Right cardiac atrium (tissue), 5 donors: Measurements from ENCODE around the gene MINDY4. TPM values are rescaled to one million over a fixed set of nuclear protein-coding genes. Genes with fewer than 3 reads are reported as not detected.

ENCODE experiments used
- ATAC-seq, 2 donors: fragments of 200-7000 bp; cut with Tn5 transposase; one replicate each; pipeline versions ENCODE4 v1.8.0 to v1.9.1; 2020; ENCODE audit warnings: moderate library complexity in 2 of 2, mild to moderate bottlenecking in 1 of 2
- DNase-seq, 3 donors: peaks; one replicate each; pipeline ENCODE4 v3.0.0-alpha.2; 2020
- H3K27ac ChIP-seq: one replicate; pipeline ENCODE4 v1.5.1; 2013; ENCODE audit warnings: mild to moderate bottlenecking, low read length, control low read depth, moderate library complexity
- H3K27me3 ChIP-seq: one replicate; pipeline ENCODE4 v1.6.1; 2013; ENCODE audit not compliant: control insufficient read depth, insufficient read depth
- H3K4me1 ChIP-seq: one replicate; pipeline ENCODE4 v1.6.1; 2013; ENCODE audit warnings: low read length; ENCODE audit not compliant: control insufficient read depth, insufficient read depth
- H3K4me3 ChIP-seq: one replicate; pipeline ENCODE4 v1.5.1; 2013; ENCODE audit warnings: low read length, control low read depth
- H3K9me3 ChIP-seq: one replicate; pipeline ENCODE4 v1.6.1; 2013; ENCODE audit warnings: low read length; ENCODE audit not compliant: control insufficient read depth
- WGBS: extraction: QIAGEN DNeasy Blood & Tissue Kit; methylation state at CpG from one replicate; pipeline ENCODE4 v1.1.7; 2013; 5-methylcytosine and 5-hydroxymethylcytosine counted together
- intact Hi-C, 4 donors: fragments of 100-400 bp; cut with DNase I; formaldehyde crosslinking; loops; one replicate each; pipeline versions ENCODE4 v1.11.0 to v1.14.0; 2022 to 2023
- long read RNA-seq, 4 donors: library from polyadenylated mRNA; unstranded; transcript quantifications; one replicate each; pipeline ENCODE4 v2.0.0, GENCODE V29; 2020 to 2021
- polyA plus RNA-seq: library from polyadenylated mRNA; stranded (reverse); fragments of 200-250 nt; gene quantifications from one replicate; pipeline ENCODE4 v1.2.3, GENCODE V29; 2013
- total RNA-seq, 4 donors: library from RNA; stranded (reverse); fragmentation: NEBNext Ultra II Directional; extraction: Animal tissue kit (Norgen Biotek cat#: 25700); gene quantifications; one replicate each; pipeline ENCODE4 v1.2.1, GENCODE V29; 2021
- donor health status: healthy with polysubstance abuse.
- donor health status: DM: no; HTN: yes; CAD: no.
- donor health status: DM: no; HTN: no; CAD: no.
- donor health status: DM: no; HTN: yes; CAD: no; lungs with severe emphysema.
- donor health status: DM: yes; HTN: yes; CAD: no.

MINDY4 gene
- total RNA-seq (1 to 10 TPM; 4.0 to 6.0 (median 5.6) TPM), polyA plus RNA-seq (2.3 TPM)
- long read RNA-seq, donor 1, partial matches to known transcripts, result 0 of 2 reads
- long read RNA-seq, donor 1, other reads (novel, unspliced or antisense), result 0 of 2 reads
- long read RNA-seq, donor 2, result 0 reads
- long read RNA-seq, donor 3, partial matches to known transcripts, result 4 of 6 reads
- long read RNA-seq, donor 3, other reads (novel, unspliced or antisense), result 2 of 6 reads
- long read RNA-seq, donor 4, partial matches to known transcripts, result 6 of 10 reads
- long read RNA-seq, donor 4, other reads (novel, unspliced or antisense), result 4 of 10 reads

DNA sequence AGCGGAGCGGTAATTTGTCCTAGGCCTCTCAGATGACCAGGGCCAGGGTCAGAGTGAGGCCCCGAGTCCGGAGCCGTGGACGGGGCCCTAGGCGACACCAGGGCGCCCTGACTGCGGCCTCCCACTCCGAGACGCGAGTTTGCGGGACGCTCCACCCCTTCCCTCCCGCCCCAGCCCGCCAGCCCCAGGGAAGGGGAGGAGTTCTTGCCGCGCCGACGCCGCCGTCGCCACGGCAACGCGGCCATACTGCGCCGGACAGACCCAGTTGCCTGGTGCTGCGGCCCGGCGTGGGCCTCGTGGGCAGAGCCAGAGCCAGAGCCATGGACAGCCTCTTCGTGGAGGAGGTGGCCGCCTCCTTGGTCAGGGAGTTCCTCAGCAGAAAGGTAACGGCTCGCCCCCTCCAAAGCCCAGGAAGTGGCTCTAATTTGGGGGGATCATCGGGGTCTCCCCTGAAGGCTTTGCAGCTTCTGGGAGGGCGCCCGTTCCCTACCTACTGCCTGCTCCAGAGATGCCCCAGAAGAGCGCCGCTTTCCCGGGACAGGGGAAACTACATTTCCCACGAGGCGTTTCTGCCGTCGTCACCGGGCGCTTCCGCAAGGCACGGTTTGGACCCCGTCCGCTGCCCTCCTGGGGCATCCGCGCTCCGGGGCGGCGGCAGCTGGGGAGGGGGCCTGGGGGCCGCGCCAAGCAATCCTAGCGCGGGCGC is at the start of gene MINDY4:
TSS of gene MINDY4 (plus strand) at position 244 of the 706 bp plus-strand sequence. CDS start at position 321, 77 bp downstream.
- no peaks in the 10 kb centered on the region for H3K27me3 ChIP-seq
- H3K9me3 ChIP-seq, result no peaks in the 10 kb centered on the region
- 2% methylated on average over 62 of the region's 62 CpGs for WGBS
- H3K4me1 ChIP-seq, result peaks cover 2% of the 10 kb centered on the region
- DNase-seq (peak; percentile 91 to 96 (median 95)), ATAC-seq (peak; percentile 97 to 98)
- peak within 1 kb of the TSS; percentile 85 for H3K4me3 ChIP-seq
- peak within 1 kb of the TSS; percentile 87 for H3K27ac ChIP-seq
- intact Hi-C loops, result no loop called here

DNA sequence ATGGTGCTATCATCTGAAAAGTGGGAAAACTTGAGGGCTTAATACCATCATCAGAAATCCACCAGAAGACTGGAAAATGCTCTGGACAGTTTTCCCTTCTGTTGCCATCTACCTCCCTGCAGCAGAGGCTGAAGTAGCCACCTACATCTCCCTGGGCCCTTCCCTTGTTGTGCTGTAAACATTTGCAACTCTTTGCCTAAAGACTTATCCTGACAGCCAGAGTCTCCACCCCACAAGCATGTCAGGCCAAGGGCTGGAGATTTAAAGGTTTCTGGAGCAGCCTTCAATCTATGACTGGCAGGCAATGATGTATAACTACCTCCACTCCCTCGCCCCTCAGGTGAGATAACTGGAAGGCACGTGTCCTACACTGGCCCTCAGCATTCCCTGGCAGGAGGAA is 49.0 kb upstream of the MINDY4 start:
- DNase-seq (no peak), ATAC-seq (no peak)
- intact Hi-C loops, result no loop called here
- H3K4me1 ChIP-seq, result no peaks in the 10 kb centered on the region
- no peaks in the 10 kb centered on the region for H3K9me3 ChIP-seq
- no peak overlapping the region for H3K27ac ChIP-seq
- H3K27me3 ChIP-seq, result no peaks in the 10 kb centered on the region
- 69% methylated on average over 2 of the region's 2 CpGs for WGBS
- no peak overlapping the region for H3K4me3 ChIP-seq

DNA sequence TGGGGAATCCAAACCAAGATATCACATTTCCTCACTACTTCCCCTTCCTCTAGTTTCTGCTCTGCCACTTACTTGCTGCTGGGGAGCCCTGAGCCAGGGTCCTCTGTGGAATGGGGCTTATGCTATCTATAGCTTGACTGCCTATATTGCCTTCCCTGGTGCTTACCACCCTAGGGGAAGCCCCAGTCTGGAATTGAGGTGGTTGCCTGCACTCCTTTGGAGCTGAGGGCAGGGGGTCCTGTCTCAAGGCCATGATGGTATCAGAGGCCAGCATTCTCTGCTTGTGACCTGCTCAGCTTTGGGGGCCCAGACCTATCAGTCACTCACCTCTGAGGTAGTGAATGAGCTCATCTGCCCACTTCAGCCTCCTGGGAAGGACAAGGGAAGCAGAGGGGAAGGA is 48.5 kb upstream of the MINDY4 start:
- DNase-seq (no peak), ATAC-seq (no peak)

DNA sequence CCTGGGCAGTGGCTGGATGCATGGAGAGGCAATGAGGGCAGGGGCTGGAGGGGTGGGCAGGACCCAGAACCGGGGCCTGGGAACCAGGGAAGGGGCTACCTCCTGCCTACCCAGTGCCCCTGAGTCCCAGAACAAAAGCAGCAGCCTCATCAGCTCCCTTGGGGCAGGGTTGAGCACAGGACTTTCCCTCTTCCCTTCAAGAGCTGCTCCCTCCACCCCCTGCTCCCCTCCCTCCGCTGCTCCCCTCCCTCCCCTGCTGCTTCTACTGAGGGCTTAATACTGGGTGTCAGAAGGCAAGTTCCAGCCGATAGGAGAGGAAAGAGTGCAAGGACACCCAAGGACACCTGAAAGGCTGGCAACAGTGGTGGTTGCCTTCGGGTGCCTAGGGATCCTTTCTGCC is 47.4 kb upstream of the MINDY4 start:
- Histone ChIP-seq H3K4me1 (no peaks in the 10 kb centered on the region), H3K27me3 (no peaks in the 10 kb centered on the region), H3K4me3 (no peak overlapping the region), H3K9me3 (no peaks in the 10 kb centered on the region), H3K27ac (no peak overlapping the region)
- 52% methylated on average over 4 of the region's 4 CpGs for WGBS
- DNase-seq (no peak), ATAC-seq (no peak)
- intact Hi-C loops, result no loop called here

More for the DNA sequence above, 48.5 kb upstream of the MINDY4 start:
- H3K27ac ChIP-seq, result no peak overlapping the region
- H3K27me3 ChIP-seq, result no peaks in the 10 kb centered on the region
- no peaks in the 10 kb centered on the region for H3K4me1 ChIP-seq
- H3K4me3 ChIP-seq, result no peak overlapping the region
- H3K9me3 ChIP-seq, result no peaks in the 10 kb centered on the region
- intact Hi-C loops, result no loop called here

DNA sequence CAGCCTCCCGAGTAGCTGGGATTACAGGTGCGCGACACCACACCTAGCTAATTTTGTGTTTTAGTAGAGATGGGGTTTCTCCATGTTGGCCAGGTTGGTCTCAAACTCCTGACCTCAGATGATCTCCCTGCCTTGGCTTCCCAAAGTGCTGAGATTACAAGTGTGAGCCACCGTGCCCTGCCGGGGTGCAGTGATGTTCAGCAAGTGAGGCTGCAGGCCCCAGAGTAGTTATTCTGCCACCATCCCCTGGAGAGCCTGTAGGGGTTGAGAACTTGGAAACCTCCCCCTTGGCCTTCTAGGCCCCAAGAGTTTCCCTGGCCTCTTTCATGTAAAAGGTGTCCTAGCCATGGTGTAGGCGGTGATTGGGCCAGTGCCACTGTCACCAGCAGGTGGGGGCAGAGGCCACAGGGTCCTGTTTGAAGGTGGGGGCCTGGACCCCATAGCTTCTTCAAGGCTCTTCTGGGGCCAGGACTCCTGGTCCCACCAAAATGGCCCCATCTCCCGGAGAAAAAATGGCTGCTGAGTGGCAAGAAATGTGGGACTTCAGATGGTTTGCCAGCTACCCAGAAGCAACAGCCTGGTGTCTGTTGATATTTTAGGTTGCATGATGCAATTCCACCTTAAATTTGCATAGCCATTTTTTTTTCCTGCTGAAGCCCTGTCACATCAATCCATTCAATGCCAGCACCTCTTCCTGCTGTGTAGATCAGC is 44.8 kb upstream of the MINDY4 start:
- no peaks in the 10 kb centered on the region for H3K27me3 ChIP-seq
- no peaks in the 10 kb centered on the region for H3K4me1 ChIP-seq
- ATAC-seq (no peak), DNase-seq (no peak)
- no peak overlapping the region for H3K4me3 ChIP-seq
- no peaks in the 10 kb centered on the region for H3K9me3 ChIP-seq
- H3K27ac ChIP-seq, result no peak overlapping the region
- intact Hi-C loops, result no loop called here
- WGBS, result 94% methylated on average over 7 of the region's 7 CpGs

DNA sequence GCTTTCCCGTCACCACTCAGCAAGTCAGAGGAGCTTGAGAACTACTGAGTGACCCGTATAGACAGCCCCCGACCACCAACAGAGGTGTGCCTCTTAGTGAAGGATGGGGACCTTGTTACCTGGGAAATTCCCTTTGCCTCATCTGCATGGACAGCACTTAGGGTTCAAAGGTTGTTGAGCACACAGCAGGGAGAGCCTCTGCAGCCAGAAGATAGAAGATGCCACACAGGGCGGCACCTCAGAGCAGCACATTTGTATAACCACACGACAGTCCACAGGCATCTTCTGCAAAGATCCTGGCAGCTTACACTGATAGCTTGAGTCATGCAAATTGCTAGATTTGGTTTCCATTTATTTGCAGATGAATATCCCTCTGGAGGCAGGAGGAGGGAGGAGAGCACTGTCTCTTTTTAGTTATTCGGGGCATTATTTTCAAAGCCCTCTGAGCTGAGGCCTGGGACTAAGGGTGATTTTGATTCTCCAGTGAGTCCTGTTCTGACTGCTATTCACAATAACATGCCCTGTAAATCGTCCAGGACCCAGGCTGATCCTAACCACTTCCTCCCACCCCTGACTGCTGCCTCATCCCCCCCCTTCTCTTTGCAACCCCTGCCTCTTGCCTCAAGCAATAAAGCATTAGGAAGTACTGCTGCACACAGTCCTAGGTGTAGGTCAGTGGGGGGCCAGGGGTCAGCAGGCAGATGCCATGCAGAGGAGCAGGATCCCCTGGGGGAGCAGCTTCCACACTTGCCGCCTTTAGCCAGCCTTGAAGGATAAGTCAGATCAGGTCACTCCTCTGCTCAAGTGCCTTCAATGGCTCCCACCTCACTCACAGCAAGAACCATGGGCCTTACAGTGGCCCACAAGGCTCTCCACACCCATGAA is 43.9 kb upstream of the MINDY4 start:
- no peak for DNase-seq
- intact Hi-C loops, result no loop called here
- 67% methylated on average over 8 of the region's 8 CpGs for WGBS
- Histone ChIP-seq H3K4me3 (no peak overlapping the region), H3K27me3 (no peaks in the 10 kb centered on the region), H3K27ac (no peak overlapping the region), H3K9me3 (no peaks in the 10 kb centered on the region), H3K4me1 (no peaks in the 10 kb centered on the region)
- ATAC-seq, result no peak

DNA sequence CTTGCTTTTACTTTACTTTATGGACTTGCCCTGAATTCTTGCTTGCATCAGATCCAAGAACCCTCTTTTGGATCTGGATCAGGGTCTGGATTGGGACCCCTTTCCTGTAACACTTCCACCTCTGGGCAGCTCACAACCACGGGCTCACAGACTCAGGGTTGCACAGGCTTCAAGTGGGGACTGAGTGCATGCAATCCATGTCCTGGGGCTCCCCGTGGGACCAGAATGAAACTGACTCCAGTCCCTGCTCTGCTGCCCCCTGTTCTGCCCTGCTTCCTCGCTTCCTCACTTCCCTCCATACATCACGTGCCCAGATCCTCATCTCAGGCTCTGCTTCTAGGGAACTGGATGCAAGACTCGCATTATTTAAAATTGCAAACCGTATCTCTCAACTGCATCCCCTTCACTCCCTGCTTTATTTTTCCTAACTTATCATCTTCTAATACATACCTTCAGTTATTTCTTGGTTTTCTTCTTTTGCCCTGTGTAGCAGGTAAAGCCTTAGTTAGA is 42.6 kb upstream of the MINDY4 start:
- H3K27me3 ChIP-seq, result no peaks in the 10 kb centered on the region
- no peak overlapping the region for H3K4me3 ChIP-seq
- intact Hi-C loops, result no loop called here
- ATAC-seq (no peak), DNase-seq (no peak)
- no peaks in the 10 kb centered on the region for H3K4me1 ChIP-seq
- H3K27ac ChIP-seq, result no peak overlapping the region
- no peaks in the 10 kb centered on the region for H3K9me3 ChIP-seq
- WGBS, result 71% methylated on average over 6 of the region's 6 CpGs

DNA sequence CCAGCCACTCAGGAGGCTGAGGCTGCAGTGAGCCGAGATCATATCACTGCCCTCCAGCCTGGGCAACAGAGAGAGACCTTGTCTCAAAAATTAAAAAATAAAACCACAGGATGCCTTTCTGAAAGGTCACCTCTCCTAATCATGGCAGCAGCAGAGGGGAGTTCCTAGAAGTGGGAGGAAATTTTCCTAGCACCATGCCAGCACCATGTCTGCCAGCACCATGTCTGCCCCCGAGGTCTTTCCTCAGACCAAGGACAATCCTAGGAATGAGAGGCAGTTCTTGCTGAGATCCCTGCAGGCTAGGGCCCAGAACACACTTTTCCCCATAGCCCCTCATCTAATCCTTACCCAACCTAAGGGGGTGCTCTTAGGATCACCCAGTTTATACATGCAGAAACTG is 41.6 kb upstream of the MINDY4 start:
- Histone ChIP-seq H3K27ac (no peak overlapping the region), H3K9me3 (no peaks in the 10 kb centered on the region), H3K4me1 (no peaks in the 10 kb centered on the region), H3K4me3 (no peak overlapping the region), H3K27me3 (no peaks in the 10 kb centered on the region)
- ATAC-seq (no peak), DNase-seq (no peak)
- 45% methylated on average over 2 of the region's 2 CpGs for WGBS
- intact Hi-C loops, result loop anchor here in 1 of 4 donors (10.0 kb wide), 1 partner anchor 85 kb away; no protein-coding TSS in a partner anchor

DNA sequence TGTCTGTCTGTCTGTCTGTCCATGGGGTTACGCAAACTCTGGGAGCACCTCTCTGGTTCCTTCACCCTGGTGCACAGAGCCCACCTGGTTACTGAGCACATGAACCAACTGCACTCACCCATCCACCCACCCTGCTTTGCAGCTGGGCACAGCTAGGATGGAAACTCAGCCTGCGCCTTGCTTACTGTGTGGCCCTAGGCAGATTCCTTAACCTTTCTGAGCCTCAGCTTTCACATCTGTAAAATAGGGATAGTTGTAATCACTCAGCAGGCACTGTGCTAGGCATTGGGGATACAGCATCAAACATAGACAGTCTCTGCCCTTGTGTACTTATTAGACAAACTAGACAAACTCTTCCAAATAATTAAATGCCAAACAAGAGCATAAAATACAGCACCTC is 41.1 kb upstream of the MINDY4 start:
- 98% methylated on average over 2 of the region's 2 CpGs for WGBS
- Histone ChIP-seq H3K4me3 (no peak overlapping the region), H3K27me3 (no peaks in the 10 kb centered on the region), H3K9me3 (no peaks in the 10 kb centered on the region), H3K4me1 (no peaks in the 10 kb centered on the region), H3K27ac (no peak overlapping the region)
- DNase-seq (no peak), ATAC-seq (no peak)
- intact Hi-C loops, result loop anchor here in 1 of 4 donors (10.0 kb wide), 1 partner anchor 85 kb away; no protein-coding TSS in a partner anchor

DNA sequence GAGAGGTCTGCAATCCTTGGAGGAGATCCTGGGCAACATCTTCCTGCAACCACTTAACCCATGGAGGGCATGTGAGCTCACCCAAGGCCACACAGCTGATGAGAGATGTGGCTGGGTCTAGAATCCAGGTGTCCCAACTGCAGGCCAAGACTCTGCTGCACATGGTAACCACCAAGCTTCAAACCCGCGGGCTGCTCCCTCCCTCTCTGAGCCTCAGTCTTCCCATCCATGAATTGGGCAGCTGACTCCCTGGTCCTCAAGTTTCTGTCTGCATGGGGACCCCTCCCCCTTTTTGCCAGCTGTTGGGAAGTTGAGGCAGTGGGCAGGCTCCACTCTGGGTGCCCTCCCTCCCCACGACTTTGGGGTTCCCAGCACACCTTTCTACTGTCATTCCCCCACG is 40.2 kb upstream of the MINDY4 start:
- Histone ChIP-seq H3K27me3 (no peaks in the 10 kb centered on the region), H3K27ac (no peak overlapping the region), H3K4me1 (no peaks in the 10 kb centered on the region), H3K4me3 (no peak overlapping the region), H3K9me3 (no peaks in the 10 kb centered on the region)
- WGBS, result 81% methylated on average over 4 of the region's 4 CpGs
- intact Hi-C loops, result loop anchor here in 1 of 4 donors (10.0 kb wide), 1 partner anchor 86 kb away; no protein-coding TSS in a partner anchor
- ATAC-seq, result no peak
- no peak for DNase-seq
